GM15510 (cell line): ENCODE results near the gene GTF2A1.

Source experiments
- POLR2A ChIP-seq: IDR thresholded peaks from 3 replicates; pipeline ENCODE4 v1.6.1; 2011; ENCODE audit warnings: borderline replicate concordance; ENCODE audit not compliant: insufficient read length; ENCODE audit errors: extremely low read depth

GTF2A1 gene

GRCh38 chr14:81166121-81166520 lies 54.6 kb downstream of the GTF2A1 start:
- TF ChIP-seq POLR2A: no peak

- TF ChIP-seq POLR2A: no peak
Measured at GRCh38 chr14:81165188-81165587, 55.6 kb downstream of the GTF2A1 start.

- no peak for TF ChIP-seq POLR2A
Measured at GRCh38 chr14:81164167-81164774, 56.5 kb downstream of the GTF2A1 start.

- TF ChIP-seq POLR2A: no peak
Measured at GRCh38 chr14:81162941-81163340, 57.8 kb downstream of the GTF2A1 start.

GRCh38 chr14:81161749-81162148 lies 59.0 kb downstream of the GTF2A1 start:
- no peak for TF ChIP-seq POLR2A

GRCh38 chr14:81161088-81161487 lies 59.7 kb downstream of the GTF2A1 start:
- TF ChIP-seq POLR2A: no peak

GRCh38 chr14:81157431-81157830 lies 63.3 kb downstream of the GTF2A1 start:
- no peak for TF ChIP-seq POLR2A

GRCh38 chr14:81153187-81153586 lies 67.6 kb downstream of the GTF2A1 start:
- TF ChIP-seq POLR2A: no peak

- TF ChIP-seq POLR2A: no peak
Measured at GRCh38 chr14:81148635-81149034, 72.1 kb downstream of the GTF2A1 start.

GRCh38 chr14:81147140-81147897 lies 73.4 kb downstream of the GTF2A1 start:
- TF ChIP-seq POLR2A: no peak

GRCh38 chr14:81144824-81145603 lies 75.7 kb downstream of the GTF2A1 start:
- TF ChIP-seq POLR2A: no peak

GRCh38 chr14:81143793-81144192 lies 77.0 kb downstream of the GTF2A1 start:
- TF ChIP-seq POLR2A: no peak

GRCh38 chr14:81141426-81141825 lies 79.3 kb downstream of the GTF2A1 start:
- TF ChIP-seq POLR2A: no peak

- TF ChIP-seq POLR2A: no peak
Measured at GRCh38 chr14:81138429-81138828, 82.3 kb downstream of the GTF2A1 start.

GRCh38 chr14:81137316-81137715 lies 83.4 kb downstream of the GTF2A1 start:
- TF ChIP-seq POLR2A: no peak

GRCh38 chr14:81133400-81133799 lies 87.4 kb downstream of the GTF2A1 start:
- no peak for TF ChIP-seq POLR2A

- no peak for TF ChIP-seq POLR2A
Measured at GRCh38 chr14:81132468-81132867, 88.3 kb downstream of the GTF2A1 start.

- TF ChIP-seq POLR2A: no peak
Measured at GRCh38 chr14:81129242-81129641, 91.5 kb downstream of the GTF2A1 start.
